Activated naive CD4-positive, alpha-beta T cell treated with anti-CD3 and anti-CD28 coated beads, Interleukin-2, amount 50 U/mL, for 72 hours (primary cell): ENCODE measurements around the gene ZNF783. TPM values are rescaled to one million over a fixed set of nuclear protein-coding genes. Genes with fewer than 3 reads are reported as not detected.
"Not testable (repeated sequence)": the region's sequence is repeated elsewhere in the genome, so short reads cannot be mapped to it uniquely, and the experiment has no call there.

Experiments used
- ATAC-seq, 2 donors: fragments of 150-1000 bp; cut with Tn5 transposase; 2 replicates each; pipeline ENCODE4 v1.10.0; 2021; ENCODE audit warnings: mild to moderate bottlenecking in 2 of 2, moderate library complexity in 2 of 2
- DNase-seq, 2 donors: peaks; one replicate each; pipeline ENCODE4 v3.0.0; 2021 to 2022; ENCODE audit warnings: low spot score in 2 of 2
- H3K27ac Mint-ChIP-seq, 2 donors: one replicate each; pipeline ENCODE4 v1.8.0; 2022; ENCODE audit warnings: mild to moderate bottlenecking in 2 of 2, mixed read lengths in 2 of 2
- H3K36me3 Mint-ChIP-seq, 2 donors: one replicate each; pipeline ENCODE4 v1.8.0; 2022; ENCODE audit warnings: mixed read lengths in 2 of 2
- H3K9me3 Mint-ChIP-seq, 2 donors: one replicate each; pipeline ENCODE4 v1.8.0; 2022; ENCODE audit warnings: mixed read lengths in 2 of 2
- total RNA-seq, 2 donors: library from RNA; stranded (reverse); gene quantifications; one replicate each; pipeline ENCODE4 v1.2.3, GENCODE V29; 2022

The ZNF783 gene
- total RNA-seq, 2 donors from 2014 or later = 7.6 to 18.2 TPM

DNA sequence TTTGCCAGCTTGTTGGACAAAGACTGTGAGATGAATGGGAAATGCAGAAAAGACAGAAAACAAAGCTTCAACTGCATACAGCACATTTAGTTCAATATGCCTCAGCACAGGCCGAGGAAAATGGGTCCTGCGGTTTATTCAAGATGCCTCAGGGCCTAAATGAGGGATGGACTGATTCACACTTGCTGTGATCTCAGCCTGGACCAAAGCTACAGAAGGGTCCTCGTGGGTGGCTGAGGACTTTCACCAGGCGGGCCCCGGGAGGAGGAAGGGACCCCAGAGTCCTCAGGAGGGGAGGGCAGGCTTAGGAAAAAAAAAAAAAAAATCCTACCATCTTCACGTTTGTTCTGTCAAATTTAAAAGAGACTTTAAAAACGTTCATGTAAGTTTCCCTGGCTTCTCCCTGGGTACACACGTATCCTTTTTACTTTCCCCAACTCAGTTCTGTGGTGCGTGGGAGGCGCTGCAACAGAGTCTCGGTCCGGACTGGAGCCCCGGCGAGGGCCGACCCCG, 624 bp upstream of the ZNF783 start:
- peaks cover 0 to 4% of the 10 kb centered on the region in 2 donors for H3K36me3 Mint-ChIP-seq
- DNase-seq (no peak), ATAC-seq (peak; percentile 21 to 40)

DNA sequence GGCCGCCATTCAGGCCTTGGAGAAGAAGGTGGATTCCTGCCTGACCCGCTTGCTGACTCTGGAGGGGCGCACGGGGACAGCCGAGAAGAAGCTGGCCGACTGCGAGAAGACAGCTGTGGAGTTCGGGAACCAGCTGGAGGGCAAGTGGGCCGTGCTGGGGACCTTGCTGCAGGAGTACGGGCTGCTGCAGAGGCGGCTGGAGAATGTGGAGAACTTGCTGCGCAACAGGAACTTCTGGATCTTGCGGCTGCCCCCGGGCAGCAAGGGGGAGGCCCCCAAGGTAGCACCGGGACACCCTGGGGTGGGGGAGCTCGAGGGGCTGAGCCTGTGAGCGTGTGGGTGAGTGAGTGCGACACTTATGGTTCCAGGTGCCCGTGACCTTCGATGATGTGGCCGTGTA, 4.5 kb downstream of the ZNF783 start:
- peak overlapping the region; percentile 18 to 74 for H3K27ac Mint-ChIP-seq
- DNase-seq (no peak), ATAC-seq (no peak)
- peaks cover 16 to 26% of the 10 kb centered on the region in 2 donors for H3K36me3 Mint-ChIP-seq
- H3K9me3 Mint-ChIP-seq = no peaks in the 10 kb centered on the region

More for the DNA sequence above, 624 bp upstream of the ZNF783 start:
- Mint-ChIP-seq H3K9me3 (no peaks in the 10 kb centered on the region), H3K27ac (peak overlapping the region; percentile 74 to 91)

DNA sequence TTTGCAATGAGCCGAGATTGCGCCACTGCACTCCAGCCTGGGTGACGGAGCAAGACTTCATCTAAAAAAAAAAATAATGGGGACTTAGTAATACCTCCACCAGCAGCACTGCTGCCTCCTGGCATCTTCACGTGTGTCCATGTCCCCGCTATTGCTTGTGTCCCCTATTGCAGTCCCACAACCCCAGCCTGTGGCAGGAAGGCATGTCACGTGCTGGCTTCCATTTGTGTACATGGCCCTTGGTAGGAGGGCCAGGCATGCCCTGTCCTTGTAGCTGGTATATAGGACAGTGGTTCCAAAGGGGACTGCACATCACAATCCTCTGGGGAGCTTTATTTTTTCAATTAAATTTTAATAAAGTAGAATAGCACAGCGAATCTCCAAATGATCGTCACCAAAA, 5.7 kb downstream of the ZNF783 start:
- Mint-ChIP-seq H3K27ac (peak overlapping the region in 1 of 2 donors; percentile 12), H3K36me3 (peaks cover 16 to 26% of the 10 kb centered on the region in 2 donors), H3K9me3 (no peaks in the 10 kb centered on the region)
- ATAC-seq (no peak), DNase-seq (no peak)

DNA sequence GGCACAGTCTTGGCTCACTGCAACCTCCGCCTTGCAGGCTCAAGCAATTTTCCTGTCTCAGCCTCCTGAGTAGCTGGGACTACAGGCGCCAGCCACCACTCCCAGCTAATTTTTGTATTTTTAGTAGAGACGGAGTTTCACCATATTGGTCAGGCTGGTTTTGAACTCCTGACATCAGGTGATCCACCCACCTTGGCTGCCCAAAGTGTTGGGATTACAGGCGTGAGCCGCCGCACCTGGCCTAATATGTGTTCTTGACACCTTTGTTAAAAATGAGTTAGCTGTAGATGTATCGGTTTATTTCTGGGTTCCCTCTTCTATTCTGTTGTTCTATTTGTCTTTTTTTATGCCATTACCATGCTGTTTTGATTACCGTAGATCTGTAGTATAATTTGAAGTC, 12.4 kb downstream of the ZNF783 start:
- not testable (repeated sequence) for DNase-seq, H3K9me3 Mint-ChIP-seq, ATAC-seq
- Mint-ChIP-seq H3K36me3 (peaks cover 5 to 29% of the 10 kb centered on the region in 2 donors), H3K27ac (peak overlapping the region in 1 of 2 donors; percentile 29)

DNA sequence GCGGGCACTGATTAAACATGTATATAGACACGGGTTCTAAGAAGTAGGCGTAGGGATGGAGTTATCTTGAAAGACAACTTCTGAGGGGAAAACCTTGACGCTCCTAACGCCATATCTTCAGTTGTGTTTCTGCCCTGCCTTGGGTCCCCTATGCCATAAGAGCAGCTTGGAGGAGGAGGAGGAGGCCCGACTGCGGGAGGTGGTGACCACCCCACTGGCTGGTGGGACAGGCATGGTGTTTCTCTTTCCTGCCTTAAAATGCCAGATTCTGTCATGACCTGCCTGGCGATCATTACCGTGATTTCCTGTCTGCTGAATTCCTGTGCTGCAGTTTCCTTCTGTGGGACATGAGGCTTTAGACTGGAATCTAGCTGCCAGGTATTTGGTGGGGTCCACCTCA, 15.9 kb downstream of the ZNF783 start:
- Mint-ChIP-seq H3K27ac (peak overlapping the region in 1 of 2 donors; percentile 80), H3K9me3 (no peaks in the 10 kb centered on the region), H3K36me3 (peaks cover 5 to 29% of the 10 kb centered on the region in 2 donors)
- DNase-seq = no peak
- ATAC-seq = no peak

DNA sequence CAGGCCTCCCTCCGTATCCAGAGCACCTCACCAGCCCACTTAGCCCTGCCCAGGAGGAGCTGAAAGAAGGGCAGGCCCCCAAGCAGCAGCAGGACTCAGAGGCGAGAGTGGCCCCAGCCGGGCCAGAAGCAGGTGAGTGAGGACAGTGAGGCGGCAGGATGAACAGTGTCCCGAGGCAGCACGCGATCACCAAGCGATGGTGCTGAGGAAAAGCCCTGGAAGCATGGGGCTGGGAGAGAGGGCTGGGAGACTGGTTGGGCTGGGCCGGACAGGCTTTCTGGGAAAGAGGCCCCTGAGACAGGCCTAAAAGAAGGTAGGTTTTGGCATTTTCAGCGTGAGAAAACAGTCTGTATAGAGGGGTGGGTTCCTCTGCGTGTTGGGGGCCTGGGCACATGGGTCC, 16.4 kb downstream of the ZNF783 start:
- Mint-ChIP-seq H3K36me3 (peaks cover 5 to 29% of the 10 kb centered on the region in 2 donors), H3K9me3 (no peaks in the 10 kb centered on the region), H3K27ac (peak overlapping the region in 1 of 2 donors; percentile 50)
- DNase-seq (no peak), ATAC-seq (no peak)

DNA sequence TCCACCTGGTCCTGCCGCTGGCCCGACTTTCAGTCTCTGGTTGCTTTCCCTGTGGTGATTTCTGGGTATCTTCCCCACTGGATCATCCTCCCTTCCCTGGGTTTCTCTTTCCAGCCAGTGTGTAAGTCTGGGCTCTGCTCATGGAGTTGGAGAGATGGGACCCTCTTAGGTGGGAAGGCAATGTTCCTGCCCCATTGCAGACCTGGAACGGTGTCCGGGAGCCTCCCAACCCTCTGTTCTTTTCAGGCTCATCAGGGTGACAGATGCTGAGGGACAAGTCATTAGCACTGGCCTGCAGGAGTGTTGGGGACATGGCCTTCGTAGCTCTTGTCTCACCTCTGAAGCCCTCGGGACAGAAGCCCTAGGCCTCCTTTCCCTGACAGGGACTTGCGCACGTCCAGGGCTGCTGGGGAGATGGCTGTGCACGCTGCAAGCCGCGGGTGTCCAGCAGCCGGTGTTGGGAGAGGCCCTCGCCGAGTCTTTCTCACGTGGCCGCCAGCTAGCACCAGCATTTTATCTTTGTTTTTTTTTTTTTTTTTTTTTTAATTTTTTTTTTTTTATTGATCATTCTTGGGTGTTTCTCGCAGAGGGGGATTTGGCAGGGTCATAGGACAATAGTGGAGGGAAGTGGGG, 17.2 kb downstream of the ZNF783 start:
- peak overlapping the region in 1 of 2 donors; percentile 79 for H3K27ac Mint-ChIP-seq
- H3K36me3 Mint-ChIP-seq = peaks cover 5 to 29% of the 10 kb centered on the region in 2 donors

DNA sequence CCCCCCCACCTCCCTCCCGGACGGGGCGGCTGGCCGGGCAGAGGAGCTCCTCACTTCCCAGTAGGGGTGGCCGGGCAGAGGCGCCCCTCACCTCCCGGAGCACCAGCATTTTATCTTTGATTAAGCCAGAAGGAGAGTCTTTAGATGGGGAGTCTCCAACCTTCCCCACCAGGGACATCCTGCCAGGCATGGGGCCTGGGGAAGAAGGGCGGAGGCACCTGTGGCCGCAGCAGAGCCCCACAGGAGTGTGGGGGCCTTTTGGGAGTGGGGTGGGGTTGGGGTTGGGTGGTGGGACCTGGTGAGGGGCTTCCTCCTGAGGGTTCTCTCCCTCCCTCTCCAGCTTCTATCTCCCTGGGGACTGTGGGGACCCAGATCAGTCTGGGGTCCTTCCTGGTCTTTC, 18.2 kb downstream of the ZNF783 start:
- ATAC-seq = no peak

More for the DNA sequence above, 17.2 kb downstream of the ZNF783 start:
- H3K9me3 Mint-ChIP-seq = no peaks in the 10 kb centered on the region
- DNase-seq (no peak), ATAC-seq (no peak)

DNA sequence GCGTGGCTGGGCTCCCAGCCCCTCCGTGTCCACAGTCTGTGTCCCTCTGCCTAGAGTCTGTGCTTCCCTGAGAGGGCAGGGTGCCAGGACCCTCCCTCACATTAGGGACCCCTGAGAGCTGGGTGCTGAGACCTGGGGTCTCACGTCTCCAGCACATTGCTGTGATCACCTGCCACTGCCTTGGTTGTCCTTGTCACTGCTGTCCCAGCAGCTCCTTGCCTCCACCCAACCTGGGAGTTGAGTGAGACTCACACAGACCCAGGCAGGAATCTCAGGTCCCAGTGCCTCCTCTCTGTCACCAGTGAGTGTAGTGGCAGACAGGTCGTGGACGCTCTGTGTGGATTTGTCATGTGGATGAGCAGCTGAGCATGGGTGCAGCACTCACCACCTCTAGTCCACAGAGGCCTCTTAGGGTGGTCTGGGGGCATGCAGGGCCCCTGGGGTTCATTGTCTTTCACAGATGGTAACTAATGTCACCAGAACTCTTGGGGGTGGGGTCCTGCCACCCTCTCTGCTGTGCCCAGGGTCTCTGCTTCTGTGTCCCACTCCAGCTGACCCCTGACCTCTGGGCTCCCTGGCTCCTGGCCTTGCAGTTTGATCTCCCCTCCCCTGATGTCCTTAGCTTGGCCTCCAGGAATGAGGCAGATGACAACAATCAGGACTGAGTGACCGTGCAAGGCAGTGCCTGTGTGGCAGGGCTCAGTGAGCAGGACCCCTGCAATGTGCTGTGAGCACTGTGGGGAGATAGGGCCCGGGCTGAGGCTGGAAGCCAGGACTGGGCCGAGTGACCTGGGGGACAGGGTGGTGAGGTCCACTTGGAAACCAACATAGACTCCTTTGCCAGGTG, 18.9 kb downstream of the ZNF783 start:
- H3K27ac Mint-ChIP-seq = no peak overlapping the region
- no peak for ATAC-seq
- H3K36me3 Mint-ChIP-seq = peaks cover 5 to 21% of the 10 kb centered on the region in 2 donors
- no peaks in the 10 kb centered on the region for H3K9me3 Mint-ChIP-seq
- DNase-seq = no peak

More for the DNA sequence above, 18.2 kb downstream of the ZNF783 start:
- H3K36me3 Mint-ChIP-seq = peaks cover 5 to 22% of the 10 kb centered on the region in 2 donors
- no peak overlapping the region for H3K27ac Mint-ChIP-seq
- H3K9me3 Mint-ChIP-seq = no peaks in the 10 kb centered on the region
- DNase-seq = no peak

DNA sequence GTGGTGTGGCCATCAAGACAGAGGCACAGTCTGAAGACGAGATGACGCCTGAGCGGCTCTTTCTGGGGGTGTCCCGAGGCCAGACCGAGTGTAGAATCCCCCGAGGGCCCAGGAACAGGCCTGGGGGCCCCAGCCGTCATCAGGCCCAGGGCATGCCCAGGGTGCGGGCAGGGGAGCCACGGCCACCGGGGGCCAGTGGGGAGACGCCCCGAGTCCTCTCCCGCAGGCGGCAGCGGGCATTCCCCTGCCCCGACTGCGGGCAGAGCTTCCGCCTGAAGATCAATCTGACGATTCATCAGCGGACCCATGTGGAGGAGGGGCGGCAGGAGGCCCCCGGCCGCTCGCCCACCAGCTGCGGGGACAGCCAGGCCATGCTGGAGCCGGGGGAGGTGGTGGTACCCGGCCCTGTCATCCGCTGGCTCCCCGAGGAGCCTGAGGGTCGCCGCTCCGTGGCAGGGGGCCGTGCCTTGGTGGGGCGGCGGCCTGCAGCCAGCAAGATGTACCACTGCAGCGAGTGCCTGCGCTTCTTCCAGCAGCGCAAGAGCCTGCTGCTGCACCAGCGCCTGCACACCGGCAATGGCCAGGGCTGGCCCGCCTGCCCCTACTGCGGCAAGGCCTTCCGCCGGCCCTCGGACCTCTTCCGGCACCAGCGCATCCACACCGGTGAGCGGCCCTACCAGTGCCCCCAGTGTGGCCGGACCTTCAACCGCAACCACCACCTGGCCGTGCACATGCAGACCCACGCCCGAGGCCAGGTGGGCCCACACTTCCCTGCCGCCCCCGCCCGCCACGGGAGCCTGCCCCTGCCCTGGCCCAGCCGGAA, 19.7 kb downstream of the ZNF783 start:
- no peaks in the 10 kb centered on the region for H3K9me3 Mint-ChIP-seq
- no peak for DNase-seq
- H3K27ac Mint-ChIP-seq = no peak overlapping the region
- no peak for ATAC-seq
- H3K36me3 Mint-ChIP-seq = peaks cover 0 to 15% of the 10 kb centered on the region in 2 donors

DNA sequence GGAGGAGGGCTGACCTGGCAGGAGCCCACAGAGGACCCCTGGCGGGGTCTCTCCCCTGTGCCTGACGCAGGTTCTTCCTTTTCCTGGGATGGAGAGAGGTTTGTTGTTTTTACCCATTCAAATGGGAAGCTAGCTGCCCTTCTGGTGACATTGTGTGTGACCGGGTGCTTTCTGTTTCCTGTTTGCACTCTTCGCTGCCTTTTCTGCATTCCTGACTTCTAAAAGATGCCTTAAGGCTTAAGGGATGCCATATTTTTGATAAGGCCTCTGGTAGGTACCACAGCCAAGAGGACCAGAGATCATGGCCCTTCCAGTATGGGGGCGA, 20.3 kb downstream of the ZNF783 start:
- Mint-ChIP-seq H3K36me3 (peaks cover 0 to 12% of the 10 kb centered on the region in 2 donors), H3K27ac (peak overlapping the region in 1 of 2 donors; percentile 7), H3K9me3 (no peaks in the 10 kb centered on the region)
- DNase-seq (no peak), ATAC-seq (no peak)

DNA sequence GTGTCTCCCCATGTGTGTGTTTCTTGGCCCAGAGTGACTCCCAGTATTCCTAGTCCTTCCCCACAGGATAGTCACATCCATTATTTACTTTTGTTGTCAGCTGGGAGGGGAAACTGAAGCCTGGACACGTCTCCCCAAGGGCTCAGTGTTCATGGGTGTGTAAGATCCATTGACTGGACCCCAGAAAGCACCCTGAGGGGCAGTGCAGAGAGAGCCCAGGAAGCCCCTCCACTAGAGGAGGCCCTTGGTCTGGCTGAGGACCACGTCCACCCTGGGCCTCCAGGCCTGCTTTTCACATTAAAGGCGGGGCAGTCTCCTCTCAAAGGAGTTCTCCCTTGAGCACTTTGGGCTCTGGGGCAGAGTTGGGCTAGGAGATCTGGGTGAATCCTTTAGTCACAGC, 21.3 kb downstream of the ZNF783 start:
- H3K9me3 Mint-ChIP-seq = no peaks in the 10 kb centered on the region
- H3K27ac Mint-ChIP-seq = no peak overlapping the region

DNA sequence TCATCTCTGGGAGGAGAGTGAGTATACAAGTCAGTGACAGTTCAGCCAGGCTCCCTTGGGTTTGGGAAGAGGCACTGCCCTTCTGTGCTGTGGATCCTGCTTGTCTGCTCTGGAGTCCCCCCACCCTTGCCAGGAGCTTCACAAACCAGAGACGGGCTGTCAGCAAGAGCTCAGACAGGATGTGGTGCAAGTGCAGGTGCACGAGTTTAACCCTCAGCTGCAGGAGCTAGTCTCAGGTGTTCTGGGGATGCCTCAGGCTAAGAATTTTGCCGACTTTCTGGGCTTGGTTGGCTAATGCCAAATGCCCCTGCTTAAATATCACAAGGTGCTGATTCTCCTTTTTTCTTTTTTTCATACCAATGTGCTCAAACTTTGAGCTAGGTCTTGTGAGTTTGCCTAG, 22.3 kb downstream of the ZNF783 start:
- Mint-ChIP-seq H3K36me3 (no peaks in the 10 kb centered on the region), H3K27ac (peak overlapping the region in 1 of 2 donors; percentile 31), H3K9me3 (no peaks in the 10 kb centered on the region)
- ATAC-seq (no peak), DNase-seq (no peak)

More for the DNA sequence above, 21.3 kb downstream of the ZNF783 start:
- DNase-seq (no peak), ATAC-seq (no peak)
- peaks cover 0 to 2% of the 10 kb centered on the region in 2 donors for H3K36me3 Mint-ChIP-seq

DNA sequence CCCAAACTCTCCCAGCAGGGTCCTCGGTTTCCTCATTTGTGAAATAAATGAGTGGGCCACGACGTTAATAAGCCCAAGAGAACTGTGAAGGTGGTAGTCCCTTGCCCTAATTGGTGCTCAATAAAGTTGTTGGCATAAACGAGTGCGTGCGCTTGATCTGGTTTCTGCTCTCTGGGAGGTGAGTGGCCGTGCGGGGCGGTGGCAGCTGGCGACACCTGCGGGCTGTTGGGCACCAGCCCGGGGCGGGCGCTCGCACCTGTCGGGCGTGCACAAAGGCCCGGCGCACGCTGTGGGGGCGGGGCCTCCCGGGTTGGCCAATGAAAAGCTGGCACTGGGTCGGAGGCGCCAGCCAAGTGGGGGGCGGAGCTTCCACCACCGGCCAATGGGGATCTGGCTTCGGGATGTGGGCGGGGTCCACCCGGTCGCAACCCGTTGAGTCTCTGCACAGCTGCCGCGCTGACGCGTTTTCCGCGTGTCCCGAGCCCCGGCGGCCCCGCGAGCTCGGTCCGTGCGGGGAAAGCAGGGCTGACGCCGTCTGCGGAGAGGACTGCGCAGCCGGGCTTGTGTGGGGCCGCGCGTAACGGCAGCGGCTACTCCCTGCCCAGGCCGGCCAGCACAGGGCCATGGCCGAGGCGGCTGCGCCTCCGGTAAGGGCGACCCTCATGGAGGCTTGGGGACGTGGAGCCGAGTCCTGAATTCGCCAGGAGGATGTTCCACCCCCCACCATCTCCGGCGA, 23.0 kb downstream of the ZNF783 start:
- Mint-ChIP-seq H3K36me3 (no peaks in the 10 kb centered on the region), H3K27ac (peak overlapping the region in 1 of 2 donors; percentile 31), H3K9me3 (no peaks in the 10 kb centered on the region)
- peak; percentile 96 for ATAC-seq
- DNase-seq = peak; percentile 93 to 99

DNA sequence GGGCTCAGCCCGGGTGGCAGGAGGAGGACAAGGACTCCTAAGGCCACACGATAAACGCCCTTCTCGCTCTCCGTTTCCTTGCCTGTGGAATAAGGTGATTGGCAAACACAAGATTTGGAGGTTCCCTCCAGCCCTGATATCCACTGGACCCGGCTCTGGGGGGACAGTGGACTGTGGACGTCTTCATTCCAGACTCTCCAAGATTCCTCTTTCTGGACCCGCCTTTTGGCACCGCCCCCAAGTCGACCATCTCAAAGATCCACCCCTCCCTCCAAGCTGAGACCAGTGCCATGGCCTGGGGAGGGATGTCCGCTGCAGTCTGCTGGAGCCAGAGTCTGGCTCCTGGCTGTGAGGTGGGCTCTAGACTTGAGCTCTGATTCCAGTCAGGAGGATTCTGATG, 23.6 kb downstream of the ZNF783 start:
- DNase-seq = no peak

DNA sequence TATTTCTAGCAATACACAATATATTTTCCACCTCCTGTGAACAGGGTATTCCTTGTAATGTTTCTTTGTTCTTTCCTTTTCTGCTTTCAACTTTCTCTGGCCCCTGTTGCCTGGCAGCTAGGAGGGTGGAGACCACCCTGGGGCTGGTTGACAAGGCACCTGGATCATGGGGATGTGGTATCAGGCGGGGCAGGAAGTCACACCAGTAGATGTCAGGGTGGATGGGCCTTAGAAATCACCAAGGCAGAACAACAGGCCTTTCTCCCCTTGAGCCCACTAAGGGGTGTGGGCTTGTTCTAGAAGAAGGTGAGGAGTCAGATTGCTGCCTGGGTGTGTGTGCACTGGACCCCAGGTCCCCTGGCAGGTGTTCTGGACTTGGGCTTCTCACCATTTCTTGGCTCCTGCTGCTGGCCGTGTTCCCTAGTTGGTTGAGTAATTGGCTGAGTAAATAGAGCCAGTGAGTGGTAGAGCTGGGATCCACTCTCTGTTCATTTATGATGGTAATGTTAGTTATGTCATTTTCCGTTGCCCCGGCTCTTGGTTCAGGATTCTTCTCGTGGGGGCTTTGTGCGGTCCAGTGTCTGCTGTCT, 24.9 kb downstream of the ZNF783 start:
- H3K9me3 Mint-ChIP-seq = no peaks in the 10 kb centered on the region
- DNase-seq (no peak), ATAC-seq (no peak)
- no peak overlapping the region for H3K27ac Mint-ChIP-seq
- H3K36me3 Mint-ChIP-seq = no peaks in the 10 kb centered on the region

More for the DNA sequence above, 23.6 kb downstream of the ZNF783 start:
- ATAC-seq = no peak
- no peaks in the 10 kb centered on the region for H3K36me3 Mint-ChIP-seq
- no peaks in the 10 kb centered on the region for H3K9me3 Mint-ChIP-seq
- peak overlapping the region in 1 of 2 donors; percentile 31 for H3K27ac Mint-ChIP-seq
